OCI-LY3 (cell line): ENCODE measurements around the gene ZNF831.

Experiments used
- EZH2phosphoT487 ChIP-seq: fragments of 200-600 bp; shearing (Covaris generic); IDR thresholded peaks from 2 replicates; pipeline ENCODE4 v1.6.1; 2018; ENCODE audit warnings: antibody characterized with exemption, mixed run types, low read depth
- TF ChIP-seq, protein P1 (sequence below): fragments of 200-600, 300-600 bp; sonication (generic); IDR thresholded peaks from 2 replicates; pipeline ENCODE4 v1.5.1; 2014; ENCODE audit warnings: antibody characterized with exemption, low read length, low read depth

GRCh38 chr20:59265298-59265697, 101.7 kb downstream of the ZNF831 start:
- TF ChIP-seq, protein P1, sequence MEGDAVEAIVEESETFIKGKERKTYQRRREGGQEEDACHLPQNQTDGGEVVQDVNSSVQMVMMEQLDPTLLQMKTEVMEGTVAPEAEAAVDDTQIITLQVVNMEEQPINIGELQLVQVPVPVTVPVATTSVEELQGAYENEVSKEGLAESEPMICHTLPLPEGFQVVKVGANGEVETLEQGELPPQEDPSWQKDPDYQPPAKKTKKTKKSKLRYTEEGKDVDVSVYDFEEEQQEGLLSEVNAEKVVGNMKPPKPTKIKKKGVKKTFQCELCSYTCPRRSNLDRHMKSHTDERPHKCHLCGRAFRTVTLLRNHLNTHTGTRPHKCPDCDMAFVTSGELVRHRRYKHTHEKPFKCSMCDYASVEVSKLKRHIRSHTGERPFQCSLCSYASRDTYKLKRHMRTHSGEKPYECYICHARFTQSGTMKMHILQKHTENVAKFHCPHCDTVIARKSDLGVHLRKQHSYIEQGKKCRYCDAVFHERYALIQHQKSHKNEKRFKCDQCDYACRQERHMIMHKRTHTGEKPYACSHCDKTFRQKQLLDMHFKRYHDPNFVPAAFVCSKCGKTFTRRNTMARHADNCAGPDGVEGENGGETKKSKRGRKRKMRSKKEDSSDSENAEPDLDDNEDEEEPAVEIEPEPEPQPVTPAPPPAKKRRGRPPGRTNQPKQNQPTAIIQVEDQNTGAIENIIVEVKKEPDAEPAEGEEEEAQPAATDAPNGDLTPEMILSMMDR, result no peak
- TF ChIP-seq EZH2phosphoT487, result no peak
